ENCODE results near the gene LGR6.

Gene LGR6

GRCh38 chr1:202153284-202153683, 40.3 kb upstream of the LGR6 start:
- no peaks in the 10 kb centered on the region for H3K79me1 ChIP-seq (ENCODE audit: low read length)
- H3K14ac ChIP-seq (ENCODE audit: low read length) = no peak overlapping the region
- H3K27me3 ChIP-seq (ENCODE audit: insufficient read depth, low read length) = no peaks in the 10 kb centered on the region
- H4K12ac ChIP-seq (ENCODE audit: low read depth, low read length) = no peak overlapping the region
- H3K9ac ChIP-seq (ENCODE audit: low read length) = no peak overlapping the region
- H3K27ac ChIP-seq (ENCODE audit: low read depth, low read length) = no peak overlapping the region
- H4K8ac ChIP-seq (ENCODE audit: low read depth, low read length) = no peak overlapping the region
- H3K4me2 ChIP-seq (ENCODE audit: low read length) = no peak overlapping the region
- no peaks in the 10 kb centered on the region for H3K9me3 ChIP-seq (ENCODE audit: insufficient read depth, low read depth, low read length)
- H2AFZ ChIP-seq (ENCODE audit: insufficient read depth, low read length, poor library complexity) = no peak overlapping the region
- no peak overlapping the region for H2BK12ac ChIP-seq (ENCODE audit: low read length)
- H3K18ac ChIP-seq (ENCODE audit: low read length) = no peak overlapping the region
- no peaks in the 10 kb centered on the region for H3K36me3 ChIP-seq (ENCODE audit: control insufficient read depth in 1 of 2, insufficient read depth in 2 of 2, low read length in 2 of 2)
- no peak overlapping the region for H2AK5ac ChIP-seq (ENCODE audit: low read length)
- H3K4me1 ChIP-seq (ENCODE audit: control insufficient read depth in 1 of 2, insufficient read depth in 2 of 2, low read length in 2 of 2) = no peaks in the 10 kb centered on the region
- WGBS (ENCODE audit: extremely low coverage, insufficient coverage, insufficient read length) = no CpG with 5 or more reads among the region's 4 CpGs
- H3K79me2 ChIP-seq (ENCODE audit: control insufficient read depth, insufficient read depth, low read length, poor library complexity) = no peaks in the 10 kb centered on the region
- H3K23ac ChIP-seq (ENCODE audit: low read length) = no peak overlapping the region
- no peak overlapping the region for H3K4me3 ChIP-seq (ENCODE audit: low read depth, low read length)
- no peak overlapping the region for H3K4ac ChIP-seq (ENCODE audit: low read depth, low read length)
- no peak overlapping the region for H4K91ac ChIP-seq (ENCODE audit: low read depth, low read length)
- no peak overlapping the region for H2BK5ac ChIP-seq (ENCODE audit: low read depth, low read length, poor library complexity)
- no peak overlapping the region for H2BK120ac ChIP-seq (ENCODE audit: insufficient read depth, low read length, poor library complexity)
- no peak for DNase-seq

GRCh38 chr1:202154148-202154765, 39.3 kb upstream of the LGR6 start:
- no peak for DNase-seq
- no peak overlapping the region for H2BK5ac ChIP-seq (ENCODE audit: low read depth, low read length, poor library complexity)

GRCh38 chr1:202154766-202155477, 38.7 kb upstream of the LGR6 start:
- Histone ChIP-seq H2AFZ (ENCODE audit: insufficient read depth, low read length, poor library complexity) (no peak overlapping the region), H3K79me2 (ENCODE audit: control insufficient read depth, insufficient read depth, low read length, poor library complexity) (no peaks in the 10 kb centered on the region)
- peak; percentile 38 to 59 for DNase-seq

More at GRCh38 chr1:202154148-202154765, 39.3 kb upstream of the LGR6 start:
- no peaks in the 10 kb centered on the region for H3K27me3 ChIP-seq (ENCODE audit: insufficient read depth, low read length)
- H3K4me3 ChIP-seq (ENCODE audit: low read depth, low read length) = no peak overlapping the region
- H2BK12ac ChIP-seq (ENCODE audit: low read length) = no peak overlapping the region
- H3K23ac ChIP-seq (ENCODE audit: low read length) = no peak overlapping the region
- H3K4ac ChIP-seq (ENCODE audit: low read depth, low read length) = no peak overlapping the region
- H3K27ac ChIP-seq (ENCODE audit: low read depth, low read length) = no peak overlapping the region
- no peak overlapping the region for H4K91ac ChIP-seq (ENCODE audit: low read depth, low read length)
- H3K9ac ChIP-seq (ENCODE audit: low read length) = no peak overlapping the region
- H3K4me2 ChIP-seq (ENCODE audit: low read length) = no peak overlapping the region
- H3K79me2 ChIP-seq (ENCODE audit: control insufficient read depth, insufficient read depth, low read length, poor library complexity) = no peaks in the 10 kb centered on the region
- no peak overlapping the region for H4K12ac ChIP-seq (ENCODE audit: low read depth, low read length)
- no peaks in the 10 kb centered on the region for H3K36me3 ChIP-seq (ENCODE audit: control insufficient read depth in 1 of 2, insufficient read depth in 2 of 2, low read length in 2 of 2)
- no peak overlapping the region for H2BK120ac ChIP-seq (ENCODE audit: insufficient read depth, low read length, poor library complexity)
- no peaks in the 10 kb centered on the region for H3K9me3 ChIP-seq (ENCODE audit: insufficient read depth, low read depth, low read length)
- H3K14ac ChIP-seq (ENCODE audit: low read length) = no peak overlapping the region
- no peaks in the 10 kb centered on the region for H3K79me1 ChIP-seq (ENCODE audit: low read length)
- no peaks in the 10 kb centered on the region for H3K4me1 ChIP-seq (ENCODE audit: control insufficient read depth in 1 of 2, insufficient read depth in 2 of 2, low read length in 2 of 2)
- no peak overlapping the region for H3K18ac ChIP-seq (ENCODE audit: low read length)
- WGBS (ENCODE audit: extremely low coverage, insufficient coverage, insufficient read length) = no CpG with 5 or more reads among the region's 10 CpGs
- no peak overlapping the region for H2AFZ ChIP-seq (ENCODE audit: insufficient read depth, low read length, poor library complexity)
- H4K8ac ChIP-seq (ENCODE audit: low read depth, low read length) = no peak overlapping the region
- H2AK5ac ChIP-seq (ENCODE audit: low read length) = no peak overlapping the region

GRCh38 chr1:202155478-202156021, 38.0 kb upstream of the LGR6 start:
- Histone ChIP-seq H3K79me1 (ENCODE audit: low read length) (no peaks in the 10 kb centered on the region), H3K4me3 (ENCODE audit: low read depth, low read length) (no peak overlapping the region), H3K4me1 (ENCODE audit: control insufficient read depth in 1 of 2, insufficient read depth in 2 of 2, low read length in 2 of 2) (peaks cover 0 to 3% of the 10 kb centered on the region in 2 experiments), H3K4me2 (ENCODE audit: low read length) (no peak overlapping the region), H3K23ac (ENCODE audit: low read length) (no peak overlapping the region), H3K9ac (ENCODE audit: low read length) (no peak overlapping the region), H4K12ac (ENCODE audit: low read depth, low read length) (no peak overlapping the region), H3K9me3 (ENCODE audit: insufficient read depth, low read depth, low read length) (no peaks in the 10 kb centered on the region), H3K14ac (ENCODE audit: low read length) (no peak overlapping the region), H3K27ac (ENCODE audit: low read depth, low read length) (no peak overlapping the region), H3K4ac (ENCODE audit: low read depth, low read length) (no peak overlapping the region), H3K27me3 (ENCODE audit: insufficient read depth, low read length) (no peaks in the 10 kb centered on the region), H4K91ac (ENCODE audit: low read depth, low read length) (no peak overlapping the region), H2BK5ac (ENCODE audit: low read depth, low read length, poor library complexity) (no peak overlapping the region), H2BK12ac (ENCODE audit: low read length) (no peak overlapping the region), H2AFZ (ENCODE audit: insufficient read depth, low read length, poor library complexity) (no peak overlapping the region), H4K8ac (ENCODE audit: low read depth, low read length) (no peak overlapping the region), H3K36me3 (ENCODE audit: control insufficient read depth in 1 of 2, insufficient read depth in 2 of 2, low read length in 2 of 2) (no peaks in the 10 kb centered on the region), H2BK120ac (ENCODE audit: insufficient read depth, low read length, poor library complexity) (no peak overlapping the region), H3K18ac (ENCODE audit: low read length) (no peak overlapping the region), H3K79me2 (ENCODE audit: control insufficient read depth, insufficient read depth, low read length, poor library complexity) (no peaks in the 10 kb centered on the region), H2AK5ac (ENCODE audit: low read length) (no peak overlapping the region)
- peak in 1 of 2 donors; percentile 25 for DNase-seq
- WGBS (ENCODE audit: extremely low coverage, insufficient coverage, insufficient read length) = no CpG with 5 or more reads among the region's 8 CpGs

More at GRCh38 chr1:202154766-202155477, 38.7 kb upstream of the LGR6 start:
- H3K27ac ChIP-seq (ENCODE audit: low read depth, low read length) = no peak overlapping the region
- H3K4ac ChIP-seq (ENCODE audit: low read depth, low read length) = no peak overlapping the region
- no peaks in the 10 kb centered on the region for H3K79me1 ChIP-seq (ENCODE audit: low read length)
- no peak overlapping the region for H2BK5ac ChIP-seq (ENCODE audit: low read depth, low read length, poor library complexity)
- H2BK120ac ChIP-seq (ENCODE audit: insufficient read depth, low read length, poor library complexity) = no peak overlapping the region
- no peak overlapping the region for H3K23ac ChIP-seq (ENCODE audit: low read length)
- H3K9me3 ChIP-seq (ENCODE audit: insufficient read depth, low read depth, low read length) = no peaks in the 10 kb centered on the region
- H3K14ac ChIP-seq (ENCODE audit: low read length) = no peak overlapping the region
- H3K4me1 ChIP-seq (ENCODE audit: control insufficient read depth in 1 of 2, insufficient read depth in 2 of 2, low read length in 2 of 2) = peaks cover 0 to 2% of the 10 kb centered on the region in 2 experiments
- WGBS (ENCODE audit: extremely low coverage, insufficient coverage, insufficient read length) = no CpG with 5 or more reads among the region's 11 CpGs
- no peak overlapping the region for H3K4me2 ChIP-seq (ENCODE audit: low read length)
- no peaks in the 10 kb centered on the region for H3K36me3 ChIP-seq (ENCODE audit: control insufficient read depth in 1 of 2, insufficient read depth in 2 of 2, low read length in 2 of 2)
- no peak overlapping the region for H3K4me3 ChIP-seq (ENCODE audit: low read depth, low read length)
- no peak overlapping the region for H2AK5ac ChIP-seq (ENCODE audit: low read length)
- no peak overlapping the region for H3K9ac ChIP-seq (ENCODE audit: low read length)
- H3K27me3 ChIP-seq (ENCODE audit: insufficient read depth, low read length) = no peaks in the 10 kb centered on the region
- H2BK12ac ChIP-seq (ENCODE audit: low read length) = no peak overlapping the region
- H4K8ac ChIP-seq (ENCODE audit: low read depth, low read length) = no peak overlapping the region
- no peak overlapping the region for H4K91ac ChIP-seq (ENCODE audit: low read depth, low read length)
- no peak overlapping the region for H4K12ac ChIP-seq (ENCODE audit: low read depth, low read length)
- no peak overlapping the region for H3K18ac ChIP-seq (ENCODE audit: low read length)

Measured in trophoblast cell (in vitro differentiated cells and primary cell).